ENCODE measurements around the gene COL4A2.
"Not testable (repeated sequence)": the region's sequence is repeated elsewhere in the genome, so short reads cannot be mapped to it uniquely, and the experiment has no call there.

COL4A2 gene

DNA sequence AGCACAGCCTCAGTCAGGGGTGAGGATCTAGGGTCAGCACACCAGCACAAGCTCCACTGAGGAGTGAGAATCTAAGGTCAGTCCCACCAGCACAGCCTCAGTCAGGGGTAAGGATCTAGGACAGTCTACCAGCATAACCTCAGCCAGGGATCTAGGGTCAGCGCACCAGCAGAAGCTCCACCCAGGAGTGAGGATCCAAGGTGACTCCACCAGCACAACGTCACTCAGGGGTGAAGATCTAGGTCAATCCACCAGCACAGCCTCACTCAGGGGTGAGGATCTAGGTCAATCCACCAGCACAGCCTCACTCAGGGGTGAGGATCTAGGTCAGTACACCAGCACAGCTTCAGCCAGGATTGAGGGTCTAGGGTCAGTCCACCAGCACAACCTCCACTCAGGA is 189.9 kb downstream of the COL4A2 start:
- Histone ChIP-seq H3F3A (ENCODE audit: low read depth) (no peaks in the 10 kb centered on the region), H3K36me3 (ENCODE audit: insufficient read depth, low read length) (no peaks in the 10 kb centered on the region), H3K9ac (ENCODE audit: low read depth, low read length, poor library complexity, severe bottlenecking) (no peak overlapping the region), H3K4me3 (ENCODE audit: low read length, poor library complexity, severe bottlenecking) (no peak overlapping the region), H2AFZ (ENCODE audit: low read length) (no peak overlapping the region), H3K9me3 (ENCODE audit: insufficient read depth, low read depth, low read length) (no peaks in the 10 kb centered on the region), H3K4me1 (ENCODE audit: insufficient read depth, low read length, poor library complexity, severe bottlenecking) (no peaks in the 10 kb centered on the region), H3K27me3 (ENCODE audit: insufficient read depth, low read length, poor library complexity, severe bottlenecking) (no peaks in the 10 kb centered on the region), H3K4me2 (ENCODE audit: low read depth, low read length, poor library complexity, severe bottlenecking) (no peak overlapping the region), H4K20me1 (ENCODE audit: insufficient read depth, low read length, poor library complexity, severe bottlenecking) (no peaks in the 10 kb centered on the region), H3K79me2 (ENCODE audit: insufficient read depth, low read length) (no peaks in the 10 kb centered on the region), H3K9me2 (replicated peaks; ENCODE audit: low read depth, low read length) (no peaks in the 10 kb centered on the region)
- TF ChIP-seq, protein P1, sequence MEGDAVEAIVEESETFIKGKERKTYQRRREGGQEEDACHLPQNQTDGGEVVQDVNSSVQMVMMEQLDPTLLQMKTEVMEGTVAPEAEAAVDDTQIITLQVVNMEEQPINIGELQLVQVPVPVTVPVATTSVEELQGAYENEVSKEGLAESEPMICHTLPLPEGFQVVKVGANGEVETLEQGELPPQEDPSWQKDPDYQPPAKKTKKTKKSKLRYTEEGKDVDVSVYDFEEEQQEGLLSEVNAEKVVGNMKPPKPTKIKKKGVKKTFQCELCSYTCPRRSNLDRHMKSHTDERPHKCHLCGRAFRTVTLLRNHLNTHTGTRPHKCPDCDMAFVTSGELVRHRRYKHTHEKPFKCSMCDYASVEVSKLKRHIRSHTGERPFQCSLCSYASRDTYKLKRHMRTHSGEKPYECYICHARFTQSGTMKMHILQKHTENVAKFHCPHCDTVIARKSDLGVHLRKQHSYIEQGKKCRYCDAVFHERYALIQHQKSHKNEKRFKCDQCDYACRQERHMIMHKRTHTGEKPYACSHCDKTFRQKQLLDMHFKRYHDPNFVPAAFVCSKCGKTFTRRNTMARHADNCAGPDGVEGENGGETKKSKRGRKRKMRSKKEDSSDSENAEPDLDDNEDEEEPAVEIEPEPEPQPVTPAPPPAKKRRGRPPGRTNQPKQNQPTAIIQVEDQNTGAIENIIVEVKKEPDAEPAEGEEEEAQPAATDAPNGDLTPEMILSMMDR (conservative IDR thresholded peaks at IDR 0.05; ENCODE audit: low read length) = no peak
- no peak for TF ChIP-seq EZH2phosphoT487 (IDR thresholded peaks at IDR 0.05; ENCODE audit: borderline replicate concordance)

DNA sequence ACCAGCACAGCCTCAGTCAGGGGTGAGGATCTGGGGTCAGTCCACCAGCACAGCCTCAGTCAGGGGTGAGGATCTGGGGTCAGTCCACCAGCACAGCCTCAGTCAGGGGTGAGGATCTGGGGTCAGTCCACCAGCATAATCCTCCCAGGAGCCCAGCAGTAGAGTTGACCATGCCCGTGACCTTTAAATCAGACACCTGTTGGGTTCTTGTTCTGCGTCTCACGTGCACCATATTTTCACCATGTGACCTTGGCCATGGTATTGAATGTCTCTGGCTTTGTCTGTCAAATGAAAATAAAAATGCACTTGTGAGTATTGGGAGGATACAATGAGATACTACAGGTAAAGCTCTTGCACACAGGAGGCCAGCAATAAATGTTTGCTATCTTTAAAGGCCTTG is 190.8 kb downstream of the COL4A2 start:
- not testable (repeated sequence) for H3K4me2 ChIP-seq (ENCODE audit: low read depth, low read length, poor library complexity, severe bottlenecking); H3K27me3 ChIP-seq (ENCODE audit: insufficient read depth, low read length, poor library complexity, severe bottlenecking); H3K9ac ChIP-seq (ENCODE audit: low read depth, low read length, poor library complexity, severe bottlenecking); H3K79me2 ChIP-seq (ENCODE audit: insufficient read depth, low read length); H2AFZ ChIP-seq (ENCODE audit: low read length); H3K36me3 ChIP-seq (ENCODE audit: insufficient read depth, low read length); H3K9me3 ChIP-seq (ENCODE audit: insufficient read depth, low read depth, low read length); H3F3A ChIP-seq (ENCODE audit: low read depth); H3K9me2 ChIP-seq (replicated peaks; ENCODE audit: low read depth, low read length); H3K4me1 ChIP-seq (ENCODE audit: insufficient read depth, low read length, poor library complexity, severe bottlenecking); H3K4me3 ChIP-seq (ENCODE audit: low read length, poor library complexity, severe bottlenecking); H4K20me1 ChIP-seq (ENCODE audit: insufficient read depth, low read length, poor library complexity, severe bottlenecking)

DNA sequence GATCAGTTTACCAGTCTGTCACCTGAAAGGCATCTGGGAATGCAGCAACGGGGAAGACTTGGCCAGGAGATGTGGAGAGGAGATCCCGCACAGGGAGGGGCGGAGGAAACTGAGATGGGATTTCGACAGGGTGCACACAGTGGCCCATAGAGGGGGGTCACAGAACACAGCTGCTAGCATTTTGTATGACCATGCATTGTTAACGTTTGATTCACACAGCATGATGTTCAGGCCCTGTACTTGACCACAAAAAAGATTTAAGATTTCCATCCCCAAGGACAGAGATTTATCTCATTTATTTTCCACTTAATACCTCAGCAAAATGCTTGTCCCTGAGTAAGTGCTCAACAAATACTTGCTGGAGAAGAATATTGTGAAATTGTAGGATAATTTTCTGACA is 191.2 kb downstream of the COL4A2 start:
- Histone ChIP-seq H2AFZ (ENCODE audit: low read length) (no peak overlapping the region), H3F3A (ENCODE audit: low read depth) (no peaks in the 10 kb centered on the region), H3K4me2 (ENCODE audit: low read depth, low read length, poor library complexity, severe bottlenecking) (no peak overlapping the region), H3K27me3 (ENCODE audit: insufficient read depth, low read length, poor library complexity, severe bottlenecking) (no peaks in the 10 kb centered on the region), H3K9me2 (replicated peaks; ENCODE audit: low read depth, low read length) (no peaks in the 10 kb centered on the region), H3K9ac (ENCODE audit: low read depth, low read length, poor library complexity, severe bottlenecking) (no peak overlapping the region), H4K20me1 (ENCODE audit: insufficient read depth, low read length, poor library complexity, severe bottlenecking) (no peaks in the 10 kb centered on the region), H3K79me2 (ENCODE audit: insufficient read depth, low read length) (no peaks in the 10 kb centered on the region), H3K4me3 (ENCODE audit: low read length, poor library complexity, severe bottlenecking) (no peak overlapping the region), H3K9me3 (ENCODE audit: insufficient read depth, low read depth, low read length) (no peaks in the 10 kb centered on the region), H3K4me1 (ENCODE audit: insufficient read depth, low read length, poor library complexity, severe bottlenecking) (no peaks in the 10 kb centered on the region), H3K36me3 (ENCODE audit: insufficient read depth, low read length) (no peaks in the 10 kb centered on the region)
- TF ChIP-seq, protein P1 (conservative IDR thresholded peaks at IDR 0.05; ENCODE audit: low read length) = no peak
- no peak for TF ChIP-seq EZH2phosphoT487 (IDR thresholded peaks at IDR 0.05; ENCODE audit: borderline replicate concordance)

DNA sequence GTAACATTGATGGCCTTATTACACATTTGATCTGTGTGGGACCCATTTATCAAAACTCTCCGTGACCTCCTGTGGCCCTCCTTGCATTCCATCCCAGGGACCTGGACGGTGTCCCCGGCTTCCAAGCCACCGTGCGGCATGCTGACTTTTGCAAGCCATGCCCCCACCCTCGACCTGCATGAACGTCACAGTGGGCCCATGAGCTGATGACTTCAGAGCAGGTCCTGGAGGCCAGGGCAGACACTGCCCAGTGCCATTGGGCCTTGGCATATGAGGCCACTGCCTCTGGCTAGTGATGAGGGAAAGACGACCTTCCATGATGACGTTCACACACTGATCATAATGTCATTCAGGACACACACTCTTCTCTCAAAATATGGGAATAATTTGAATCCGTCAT is 191.7 kb downstream of the COL4A2 start:
- H3K27me3 ChIP-seq (ENCODE audit: insufficient read depth, low read length, poor library complexity, severe bottlenecking) = no peaks in the 10 kb centered on the region
- H3K4me1 ChIP-seq (ENCODE audit: insufficient read depth, low read length, poor library complexity, severe bottlenecking) = no peaks in the 10 kb centered on the region
- no peak overlapping the region for H2AFZ ChIP-seq (ENCODE audit: low read length)
- H3F3A ChIP-seq (ENCODE audit: low read depth) = no peaks in the 10 kb centered on the region
- H3K4me3 ChIP-seq (ENCODE audit: low read length, poor library complexity, severe bottlenecking) = no peak overlapping the region
- no peaks in the 10 kb centered on the region for H3K9me2 ChIP-seq (replicated peaks; ENCODE audit: low read depth, low read length)
- H3K4me2 ChIP-seq (ENCODE audit: low read depth, low read length, poor library complexity, severe bottlenecking) = no peak overlapping the region
- no peak for TF ChIP-seq EZH2phosphoT487 (IDR thresholded peaks at IDR 0.05; ENCODE audit: borderline replicate concordance)
- TF ChIP-seq, protein P1 (conservative IDR thresholded peaks at IDR 0.05; ENCODE audit: low read length) = no peak
- no peaks in the 10 kb centered on the region for H3K36me3 ChIP-seq (ENCODE audit: insufficient read depth, low read length)
- H3K9me3 ChIP-seq (ENCODE audit: insufficient read depth, low read depth, low read length) = no peaks in the 10 kb centered on the region
- H3K79me2 ChIP-seq (ENCODE audit: insufficient read depth, low read length) = no peaks in the 10 kb centered on the region
- no peaks in the 10 kb centered on the region for H4K20me1 ChIP-seq (ENCODE audit: insufficient read depth, low read length, poor library complexity, severe bottlenecking)
- H3K9ac ChIP-seq (ENCODE audit: low read depth, low read length, poor library complexity, severe bottlenecking) = no peak overlapping the region
